GM21737 (cell line): Measurements from ENCODE around the gene LRRC56.

Experiments
- ATAC-seq: cut with Tn5 transposase; IDR thresholded peaks from one replicate; pipeline ENCODE4 v1.9.1; 2021; ENCODE audit warnings: mild to moderate bottlenecking, moderate library complexity; ENCODE audit not compliant: unreplicated experiment

Gene LRRC56, protein sequence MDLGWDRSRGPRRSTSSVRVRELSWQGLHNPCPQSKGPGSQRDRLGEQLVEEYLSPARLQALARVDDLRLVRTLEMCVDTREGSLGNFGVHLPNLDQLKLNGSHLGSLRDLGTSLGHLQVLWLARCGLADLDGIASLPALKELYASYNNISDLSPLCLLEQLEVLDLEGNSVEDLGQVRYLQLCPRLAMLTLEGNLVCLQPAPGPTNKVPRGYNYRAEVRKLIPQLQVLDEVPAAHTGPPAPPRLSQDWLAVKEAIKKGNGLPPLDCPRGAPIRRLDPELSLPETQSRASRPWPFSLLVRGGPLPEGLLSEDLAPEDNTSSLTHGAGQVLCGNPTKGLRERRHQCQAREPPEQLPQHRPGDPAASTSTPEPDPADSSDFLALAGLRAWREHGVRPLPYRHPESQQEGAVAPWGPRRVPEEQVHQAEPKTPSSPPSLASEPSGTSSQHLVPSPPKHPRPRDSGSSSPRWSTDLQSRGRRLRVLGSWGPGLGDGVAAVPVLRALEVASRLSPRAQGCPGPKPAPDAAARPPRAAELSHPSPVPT

DNA sequence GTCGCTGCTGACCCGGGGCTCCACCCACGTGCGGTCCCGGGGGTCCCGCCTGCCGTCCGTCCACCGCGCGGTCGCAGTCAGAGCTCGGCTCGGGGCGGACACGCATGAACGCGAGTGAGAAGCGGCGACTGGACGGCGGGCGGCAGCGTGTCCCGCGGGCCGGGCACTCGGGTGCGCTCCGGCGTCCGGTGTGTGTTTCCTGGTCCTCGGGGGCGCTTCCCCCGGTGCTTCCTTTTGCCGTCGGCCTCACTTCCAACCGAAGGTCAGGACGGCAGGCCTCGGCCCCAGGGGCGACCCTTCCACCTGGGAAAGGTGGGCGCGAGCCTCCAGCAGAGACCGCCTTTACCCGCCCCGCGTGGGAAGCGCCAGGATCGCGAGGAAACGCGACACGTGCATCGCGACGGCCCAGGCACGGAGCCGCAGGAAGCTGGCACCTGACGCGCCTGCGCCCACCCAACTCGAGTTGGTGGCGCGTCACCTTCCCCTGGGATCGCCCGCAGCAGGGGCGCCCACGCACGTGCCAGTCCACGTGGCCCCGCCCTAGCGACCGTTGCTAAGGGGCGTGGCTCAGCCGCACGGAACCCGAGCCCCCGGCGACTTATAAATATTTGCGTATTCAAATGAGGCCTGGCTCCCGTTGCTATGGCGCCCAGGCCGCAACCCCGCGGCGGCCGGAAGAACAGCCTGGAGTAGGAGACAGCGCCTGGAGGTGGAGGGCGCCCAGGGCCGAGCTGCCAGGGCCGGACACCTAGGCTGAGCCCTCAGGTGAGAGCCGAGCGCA is at the start of gene LRRC56:
TSS of gene LRRC56 (plus strand) at position 687 of the 781 bp plus-strand sequence. CDS start 3,158 bp downstream, outside the sequence.
- ATAC-seq, result peak; percentile 43

DNA sequence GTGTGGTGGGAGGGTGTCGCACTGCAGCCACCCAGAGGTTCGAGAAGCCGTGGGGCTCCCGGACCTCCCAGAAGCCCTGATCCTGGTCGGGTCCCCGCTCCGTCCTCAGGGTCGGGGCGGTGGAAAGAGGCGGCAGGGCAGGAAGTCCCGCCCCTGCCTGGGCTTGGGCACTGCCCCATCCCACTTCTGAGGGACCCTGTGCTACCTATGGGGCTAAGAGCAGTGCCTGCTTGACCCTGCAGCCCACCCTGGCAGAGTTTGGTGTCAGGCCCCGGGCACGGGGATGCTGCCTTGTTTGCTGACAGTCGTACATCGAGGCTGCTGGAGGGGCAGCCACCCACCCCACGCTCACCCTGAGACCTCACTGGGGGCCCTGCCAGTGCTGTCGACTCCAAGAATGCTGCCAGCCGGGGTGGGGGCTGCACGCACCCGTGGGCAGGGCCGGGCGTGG is 49.7 kb upstream of the LRRC56 start:
- ATAC-seq, result no peak

- ATAC-seq, result no peak
These were observed 49.3 kb upstream of the LRRC56 start for GRCh38 chr11:488062-488461.

DNA sequence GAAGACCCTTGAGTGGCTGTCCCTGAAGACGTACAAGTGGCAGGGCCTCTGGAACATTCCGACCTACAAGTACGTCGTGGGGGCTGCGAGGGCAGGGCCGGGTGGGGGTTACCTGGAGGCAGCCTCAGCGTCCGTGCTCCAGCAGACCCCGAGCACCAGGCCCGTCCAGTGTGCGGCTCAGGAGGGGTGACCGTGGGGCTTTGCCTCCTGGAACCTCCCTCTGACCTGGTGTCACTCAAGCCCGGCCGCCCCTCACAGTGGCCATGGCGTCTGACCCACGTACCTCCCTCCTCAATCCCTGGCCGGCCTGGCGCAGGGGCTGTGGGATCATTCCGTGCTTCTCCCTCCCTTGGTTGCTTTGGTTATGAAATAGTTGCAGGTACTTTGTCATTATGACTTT is 48.7 kb upstream of the LRRC56 start:
- ATAC-seq, result no peak

- no peak for ATAC-seq
These were observed 48.3 kb upstream of the LRRC56 start for GRCh38 chr11:488992-489391.

- ATAC-seq, result no peak
These were observed 47.6 kb upstream of the LRRC56 start for GRCh38 chr11:489610-490185.

- no peak for ATAC-seq
These were observed 47.0 kb upstream of the LRRC56 start for GRCh38 chr11:490186-490929.

DNA sequence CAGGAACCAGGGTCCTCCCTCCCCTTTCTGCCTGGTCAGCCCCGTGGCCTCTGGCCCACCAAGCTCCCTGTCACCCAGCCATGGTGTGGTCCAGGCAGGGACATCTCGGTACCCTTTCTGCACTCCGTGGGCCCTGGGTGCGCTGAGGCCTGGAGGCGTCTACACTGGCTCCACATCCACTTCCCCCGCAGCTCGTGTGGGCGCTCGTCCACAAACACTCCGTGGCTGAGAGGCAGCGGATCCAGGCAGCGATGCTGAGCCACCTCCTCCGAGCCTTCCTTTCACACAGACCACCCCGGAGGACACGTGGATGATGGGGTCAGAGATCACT is 46.4 kb upstream of the LRRC56 start:
- no peak for ATAC-seq

GRCh38 chr11:491358-491757 is 46.0 kb upstream of the LRRC56 start:
- no peak for ATAC-seq

DNA sequence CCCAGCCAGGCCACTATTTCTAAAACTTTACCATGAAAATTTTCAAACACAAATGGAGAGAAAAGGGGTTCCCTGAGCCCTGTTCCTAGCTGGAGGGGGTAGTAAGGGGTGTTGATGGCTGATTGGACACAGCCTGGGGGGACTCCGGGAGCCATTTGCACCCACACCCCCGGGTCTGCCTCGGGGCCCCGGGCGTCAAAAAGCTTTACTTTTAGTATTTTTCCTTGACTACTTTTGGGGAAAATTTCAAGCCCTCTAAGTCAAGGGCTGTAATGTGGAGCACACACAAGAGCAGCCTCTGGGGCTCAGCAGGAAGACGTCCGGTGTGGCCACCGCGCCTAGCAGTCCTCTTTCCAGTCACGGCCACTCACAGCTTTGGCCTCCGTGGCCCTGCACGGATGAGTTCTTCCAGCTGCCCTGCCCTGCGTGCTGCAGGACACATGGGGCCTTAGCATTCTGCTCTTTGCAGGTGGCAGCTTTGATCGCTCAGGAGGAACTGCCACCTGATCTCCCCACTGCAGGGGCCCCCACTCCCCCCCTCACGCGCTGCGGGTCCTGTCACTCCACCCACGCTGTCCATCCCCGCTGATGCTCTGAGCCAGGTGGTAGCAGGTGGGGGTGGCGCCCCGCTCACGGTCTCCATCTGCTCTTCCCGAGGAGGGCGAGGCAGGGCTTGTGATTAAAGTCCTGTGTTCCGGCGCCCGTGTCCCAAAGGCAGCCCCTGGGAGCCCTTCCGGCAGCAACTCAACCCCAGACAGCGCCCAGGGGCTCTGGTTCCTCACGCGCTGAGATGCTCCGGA is 44.7 kb upstream of the LRRC56 start:
- ATAC-seq, result no peak

- no peak for ATAC-seq
These were observed 42.4 kb upstream of the LRRC56 start for GRCh38 chr11:494761-495536.

- ATAC-seq, result no peak
These were observed 41.8 kb upstream of the LRRC56 start for GRCh38 chr11:495537-495931.

GRCh38 chr11:496834-497564 is 40.3 kb upstream of the LRRC56 start:
- no peak for ATAC-seq

DNA sequence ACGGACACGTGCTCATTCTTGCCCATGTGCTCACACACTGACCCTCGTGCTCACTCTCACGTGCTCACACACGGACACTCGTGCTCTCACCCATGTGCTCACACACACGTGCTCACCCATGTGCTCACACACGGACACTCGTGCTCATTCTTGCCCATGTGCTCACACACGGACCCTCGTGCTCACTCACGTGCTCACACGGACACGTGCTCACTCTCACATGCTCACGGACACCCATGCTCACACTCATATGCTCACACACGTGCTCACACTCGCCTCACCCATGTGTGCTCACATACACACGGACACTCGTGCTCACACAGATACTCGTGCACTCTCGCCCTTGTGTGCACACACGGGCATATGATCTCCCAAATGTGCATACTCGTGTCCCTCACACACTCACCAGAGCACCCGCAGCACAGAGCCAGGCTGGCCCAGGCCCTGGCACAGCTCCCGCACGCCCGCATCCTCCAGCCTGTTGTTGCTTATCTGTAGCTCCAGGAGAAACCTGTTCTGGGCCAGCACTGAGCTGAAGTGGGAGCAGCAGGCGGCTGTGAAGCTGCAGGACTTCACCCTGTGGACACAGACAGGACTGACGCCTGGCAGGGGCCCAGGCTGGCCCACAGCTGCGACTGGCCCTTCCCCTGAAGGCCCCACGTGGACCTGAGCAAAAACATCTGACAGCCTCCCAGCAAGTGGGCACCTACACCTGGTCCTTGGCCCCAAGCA is 39.6 kb upstream of the LRRC56 start:
- no peak for ATAC-seq

DNA sequence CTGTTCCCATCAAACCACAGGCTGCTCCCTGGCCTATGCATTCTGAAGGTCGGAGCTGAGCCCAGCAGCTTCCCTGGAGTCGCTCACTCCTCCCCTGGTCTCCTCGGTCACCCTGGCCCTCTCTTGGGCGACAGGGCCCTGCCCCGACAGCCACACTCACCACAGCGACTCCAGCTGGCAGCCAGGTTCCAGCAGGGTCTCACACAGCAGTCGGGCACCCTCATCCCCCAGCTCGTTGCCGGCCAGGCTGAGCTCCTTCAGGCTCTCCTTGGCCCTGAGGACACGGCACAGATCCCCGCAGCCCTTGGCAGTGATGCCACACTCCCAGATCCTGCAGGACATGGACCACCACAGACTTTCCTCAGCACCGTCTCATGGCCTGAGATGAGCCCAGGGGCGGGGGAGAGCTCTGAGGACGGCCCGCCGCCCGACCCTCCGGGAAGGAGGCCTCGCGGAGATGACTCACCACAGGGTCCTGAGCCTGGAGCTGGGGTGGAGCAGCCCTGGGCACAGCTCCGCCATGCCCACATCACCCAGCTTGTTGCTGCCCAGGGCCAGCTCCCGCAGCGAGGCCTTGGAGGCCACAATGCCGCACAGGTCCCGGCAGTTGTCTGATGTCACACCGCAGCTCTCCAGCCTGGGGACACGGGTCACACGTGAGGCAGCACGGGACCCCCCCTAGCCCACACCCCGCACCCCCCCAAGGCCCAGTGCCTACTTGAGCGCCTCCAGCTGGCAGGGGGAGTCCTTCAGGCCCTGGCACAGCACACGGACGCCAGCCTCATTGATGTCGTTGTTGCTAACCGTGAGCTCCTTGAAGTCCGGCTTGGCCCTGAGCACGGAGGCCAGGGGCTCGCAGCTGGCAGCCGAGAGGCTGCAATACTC is 38.8 kb upstream of the LRRC56 start:
- no peak for ATAC-seq

DNA sequence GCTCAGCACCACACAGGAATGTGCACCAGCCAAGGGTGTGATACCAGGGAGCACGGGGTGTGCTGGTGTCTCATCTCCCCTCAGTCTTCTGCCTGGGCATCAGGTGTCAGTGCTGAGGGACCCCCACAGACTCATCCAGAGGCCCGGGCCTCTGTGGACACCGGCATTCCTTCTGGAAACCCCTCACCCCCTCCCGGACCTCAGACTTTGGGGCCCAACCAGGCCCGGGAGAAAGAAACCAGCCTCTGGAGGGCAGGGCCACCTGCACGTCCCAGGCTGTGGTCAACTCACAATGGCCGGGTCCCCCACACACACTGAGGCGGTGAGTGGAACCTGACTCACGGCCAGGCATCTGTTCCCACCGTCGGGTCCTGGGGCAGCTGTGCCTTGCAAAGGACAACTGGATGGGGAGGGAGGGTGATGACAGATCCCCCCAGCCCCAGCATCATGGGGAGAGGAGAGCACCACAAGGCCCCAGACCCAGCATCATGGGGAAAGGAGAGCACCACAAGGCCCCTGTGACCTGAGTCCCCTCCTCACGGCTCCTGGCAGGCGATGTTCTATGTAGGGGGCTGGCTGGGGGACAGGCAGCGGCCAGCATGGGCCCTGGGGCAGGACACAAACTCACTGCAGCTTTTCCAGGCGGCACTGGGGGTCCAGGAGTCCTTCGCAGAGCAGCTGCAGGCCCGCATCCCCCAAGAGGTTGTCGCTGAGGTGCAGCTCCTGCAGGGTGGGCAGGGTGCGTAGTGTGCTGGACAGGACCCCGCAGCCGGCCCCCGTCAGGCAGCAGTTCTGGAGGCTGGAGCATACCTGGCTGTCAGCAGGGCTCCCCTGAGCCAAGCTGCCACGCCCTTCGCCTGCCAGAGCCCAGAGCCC is 37.9 kb upstream of the LRRC56 start:
- ATAC-seq, result no peak
